PC-9 (cell line): ENCODE measurements around the gene LMLN. TPM values are rescaled to one million over a fixed set of nuclear protein-coding genes. Genes with fewer than 3 reads are reported as not detected.

Source experiments
- BruUV-seq: library from RNA; stranded (reverse); fragments of 400-500 nt; replicated peaks from 2 replicates; lab custom pipeline; 2021; lab: Mats Ljungman, UMichigan
- CTCF ChIA-PET: fragments of 300-600 bp; sonication (Branson Sonifier 250); formaldehyde crosslinking; loops from one replicate; lab custom pipeline; 2022; ENCODE audit warnings: antibody characterized with exemption; lab: Charles Lee
- POLR2A ChIA-PET: fragments of 300-600 bp; sonication (Branson Sonifier 250); formaldehyde crosslinking; loops from one replicate; lab custom pipeline; 2022; ENCODE audit warnings: antibody characterized with exemption; ENCODE audit not compliant: unreplicated experiment; lab: Charles Lee
- DNase-seq, 2 experiments: peaks; one replicate each; pipeline versions ENCODE4 v3.0.0 to v3.0.0-alpha.2; 2015 to 2022; ENCODE audit warnings: mixed read lengths in 1 of 2
- H2AFZ ChIP-seq: fragments of 200-600 bp; sonication (generic); 2 replicates; pipeline ENCODE4 v1.8.1; 2017; ENCODE audit warnings: antibody characterized with exemption
- H3F3A ChIP-seq: fragments of 200-600 bp; sonication (generic); 2 replicates; pipeline ENCODE4 v1.8.1; 2017; ENCODE audit warnings: antibody characterized with exemption, mild to moderate bottlenecking, low read depth; ENCODE audit not compliant: insufficient read depth
- H3K27ac ChIP-seq: fragments of 200-600 bp; sonication (generic); 2 replicates; pipeline ENCODE4 v1.6.1; 2016; ENCODE audit warnings: mixed run types
- H3K27me3 ChIP-seq: fragments of 200-600 bp; sonication (generic); 2 replicates; pipeline ENCODE4 v1.6.1; 2016; ENCODE audit warnings: low read depth, mixed run types; ENCODE audit not compliant: insufficient read depth
- H3K36me3 ChIP-seq: fragments of 200-600 bp; sonication (generic); 2 replicates; pipeline ENCODE4 v1.6.1; 2016; ENCODE audit warnings: low read depth, mixed run types
- H3K4me1 ChIP-seq: fragments of 200-600 bp; sonication (generic); replicated peaks from 2 replicates; pipeline ENCODE4 v1.6.1; 2016; ENCODE audit warnings: mixed run types; ENCODE audit not compliant: insufficient read depth
- H3K4me2 ChIP-seq: fragments of 200-600 bp; sonication (generic); 2 replicates; pipeline ENCODE4 v1.6.1; 2017; ENCODE audit warnings: mixed run types
- H3K4me3 ChIP-seq: fragments of 200-600 bp; sonication (generic); 2 replicates; pipeline ENCODE4 v1.6.1; 2016; ENCODE audit warnings: mixed run types
- H3K79me2 ChIP-seq: fragments of 200-600 bp; sonication (generic); 2 replicates; pipeline ENCODE4 v1.6.1; 2017; ENCODE audit warnings: low read depth, mixed run types
- H3K9me2 ChIP-seq: fragments of 200-600 bp; sonication (generic); 2 replicates; pipeline ENCODE4 v1.8.1; 2017; ENCODE audit warnings: mild to moderate bottlenecking; ENCODE audit not compliant: insufficient read depth
- H3K9me3 ChIP-seq: fragments of 200-600 bp; sonication (generic); 2 replicates; pipeline ENCODE4 v1.8.1; 2016; ENCODE audit warnings: low read depth; ENCODE audit not compliant: insufficient read depth
- H4K20me1 ChIP-seq: fragments of 200-600 bp; sonication (generic); 2 replicates; pipeline ENCODE4 v1.8.1; 2017; ENCODE audit not compliant: insufficient read depth
- EZH2 ChIP-seq: fragments of 200-600 bp; sonication (generic); IDR thresholded peaks from 2 replicates; pipeline ENCODE4 v1.8.0; 2017; ENCODE audit warnings: antibody characterized with exemption, low read depth
- intact Hi-C: fragments of 100-400 bp; cut with micrococcal nuclease; formaldehyde crosslinking; loops from one replicate; pipeline ENCODE4 v1.10.0; 2022; ENCODE audit not compliant: unreplicated experiment
- total RNA-seq: library from RNA; stranded (reverse); gene quantifications from 2 replicates; pipeline ENCODE4 v1.2.3, GENCODE V29; 2021
- TF ChIP-seq, protein P1 (sequence below): fragments of 200-600 bp; sonication (generic); conservative IDR thresholded peaks from 2 replicates; pipeline ENCODE4 v1.6.1; 2017; ENCODE audit warnings: mixed run types, antibody characterized with exemption, mild to moderate bottlenecking, moderate library complexity

The LMLN gene
- total RNA-seq, 1 experiment from 2014 or later, result 21.1 TPM

DNA sequence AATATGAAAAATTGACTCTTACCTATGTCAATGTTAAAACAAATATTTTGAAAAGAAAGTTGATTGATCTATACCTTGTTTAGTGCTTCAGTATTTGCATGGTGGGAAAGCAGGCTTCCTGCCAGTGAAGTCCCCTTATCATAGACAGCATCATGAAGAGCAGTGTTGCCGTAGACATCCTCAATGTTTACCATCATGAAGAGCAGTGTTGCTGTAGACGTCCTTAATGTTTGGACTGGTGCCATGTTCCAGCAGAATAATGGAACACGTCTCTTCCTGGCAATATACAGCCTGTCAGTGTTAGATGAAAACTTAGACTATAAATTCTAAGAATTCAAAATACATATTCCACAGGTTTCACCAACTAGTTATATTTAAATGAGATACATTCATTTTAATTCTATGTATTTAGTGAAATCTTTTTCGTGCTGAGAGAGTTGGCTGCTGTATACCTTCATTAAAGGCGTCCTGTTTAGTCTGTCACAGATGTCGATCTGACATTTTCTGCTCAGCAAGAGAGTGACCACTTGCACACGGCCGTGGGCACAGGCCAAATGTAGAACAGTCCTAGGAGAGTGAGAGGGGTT, 116.8 kb downstream of the LMLN start:
- POLR2A ChIA-PET, result no interaction called here
- H3K4me1 ChIP-seq, result peaks cover 14% of the 10 kb centered on the region
- H2AFZ ChIP-seq, result no peak overlapping the region
- H3K9me3 ChIP-seq, result no peaks in the 10 kb centered on the region
- peaks cover 7% of the 10 kb centered on the region for H3F3A ChIP-seq
- no peak overlapping the region for H3K4me3 ChIP-seq
- no peaks in the 10 kb centered on the region for H4K20me1 ChIP-seq
- H3K27me3 ChIP-seq, result peaks cover 10% of the 10 kb centered on the region; the same call in 1 of the 2 replicates
- H3K79me2 ChIP-seq, result no peaks in the 10 kb centered on the region
- intact Hi-C loops, result no loop called here
- H3K9me2 ChIP-seq, result no peaks in the 10 kb centered on the region
- no TSS peak for BruUV-seq
- no peak overlapping the region for H3K27ac ChIP-seq
- CTCF ChIA-PET, result interaction anchor here (0.6 kb wide), 1 partner anchor 134 kb away, joined by 4 read pairs; no protein-coding TSS in a partner anchor
- TF ChIP-seq, protein P1, sequence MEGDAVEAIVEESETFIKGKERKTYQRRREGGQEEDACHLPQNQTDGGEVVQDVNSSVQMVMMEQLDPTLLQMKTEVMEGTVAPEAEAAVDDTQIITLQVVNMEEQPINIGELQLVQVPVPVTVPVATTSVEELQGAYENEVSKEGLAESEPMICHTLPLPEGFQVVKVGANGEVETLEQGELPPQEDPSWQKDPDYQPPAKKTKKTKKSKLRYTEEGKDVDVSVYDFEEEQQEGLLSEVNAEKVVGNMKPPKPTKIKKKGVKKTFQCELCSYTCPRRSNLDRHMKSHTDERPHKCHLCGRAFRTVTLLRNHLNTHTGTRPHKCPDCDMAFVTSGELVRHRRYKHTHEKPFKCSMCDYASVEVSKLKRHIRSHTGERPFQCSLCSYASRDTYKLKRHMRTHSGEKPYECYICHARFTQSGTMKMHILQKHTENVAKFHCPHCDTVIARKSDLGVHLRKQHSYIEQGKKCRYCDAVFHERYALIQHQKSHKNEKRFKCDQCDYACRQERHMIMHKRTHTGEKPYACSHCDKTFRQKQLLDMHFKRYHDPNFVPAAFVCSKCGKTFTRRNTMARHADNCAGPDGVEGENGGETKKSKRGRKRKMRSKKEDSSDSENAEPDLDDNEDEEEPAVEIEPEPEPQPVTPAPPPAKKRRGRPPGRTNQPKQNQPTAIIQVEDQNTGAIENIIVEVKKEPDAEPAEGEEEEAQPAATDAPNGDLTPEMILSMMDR, result no peak
- TF ChIP-seq EZH2, result no peak
- H3K4me2 ChIP-seq, result no peak overlapping the region
- DNase-seq, result no peak
- H3K36me3 ChIP-seq, result no peaks in the 10 kb centered on the region

DNA sequence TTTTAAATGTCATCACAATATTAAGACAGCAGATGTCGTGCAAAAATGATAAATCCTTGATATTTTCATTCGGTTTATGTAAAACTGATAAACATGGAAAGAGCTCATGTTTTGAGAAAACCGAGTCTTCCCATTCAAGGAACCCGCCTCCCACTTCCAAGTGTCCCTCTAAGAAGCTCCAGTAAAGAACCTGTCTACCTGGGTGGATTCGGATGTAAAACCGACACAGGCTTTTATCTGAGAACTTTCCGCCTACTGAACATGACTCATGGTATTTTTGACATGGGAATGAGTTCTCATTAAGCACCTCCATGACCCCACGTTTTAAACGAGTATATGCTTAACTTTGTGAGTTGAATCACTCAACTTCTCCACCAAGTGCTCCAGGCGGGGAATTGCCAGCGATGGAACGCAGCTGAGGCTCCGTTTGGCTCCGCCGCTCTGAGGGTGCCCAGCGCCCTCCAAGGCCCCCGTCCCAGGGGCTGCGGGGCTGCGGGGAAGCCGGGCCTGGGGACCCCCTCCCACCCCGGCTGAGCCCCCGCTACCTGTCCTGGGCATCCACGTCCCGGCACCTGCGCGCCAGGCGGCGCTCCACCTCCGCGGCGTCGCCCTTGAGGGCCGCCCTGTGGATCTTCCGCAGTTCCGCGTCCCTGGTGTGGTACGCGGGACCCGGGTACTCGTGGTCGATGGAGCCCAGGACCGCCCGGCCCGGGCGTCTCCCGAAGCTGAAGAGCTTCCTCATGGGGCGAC, 119.9 kb downstream of the LMLN start:
- Histone ChIP-seq H3K9me2 (no peaks in the 10 kb centered on the region), H3K4me3 (peak overlapping the region; percentile 59; the same call in 1 of the 2 replicates), H4K20me1 (no peaks in the 10 kb centered on the region), H3F3A (no peaks in the 10 kb centered on the region; the same call in 1 of the 2 replicates), H3K9me3 (no peaks in the 10 kb centered on the region), H3K36me3 (no peaks in the 10 kb centered on the region), H3K27ac (no peak overlapping the region), H3K4me1 (0 out of 2 replicates have a peak, but pooled peaks cover 7% of the 10 kb centered on the region), H3K27me3 (peaks cover 17% of the 10 kb centered on the region; the same call in 1 of the 2 replicates), H3K4me2 (peak overlapping the region; percentile 94), H3K79me2 (no peaks in the 10 kb centered on the region), H2AFZ (peak overlapping the region; percentile 86)
- no TSS peak for BruUV-seq
- peak; percentile 43 to 79 for DNase-seq
- TF ChIP-seq, protein P1, result no peak
- ChIA-PET CTCF (interaction anchor here (0.6 to 1.5 kb wide), 9 partner anchors 8 to 174 kb away, joined by 3 to 12 read pairs (median 3); no protein-coding TSS in a partner anchor), POLR2A (interaction anchor here (0.6 kb wide), 2 partner anchors 126 to 130 kb away, joined by 3 to 4 read pairs; partner anchors contain the start of gene RPL35A)
- intact Hi-C loops, result loop anchor here (1.0 to 2.0 kb wide), 2 partner anchors 8 to 173 kb away; no protein-coding TSS in a partner anchor
